Common myeloid progenitor, CD34-positive (primary cell): ENCODE measurements around the gene PSMB3.
A peak's percentile ranks its signal among the peaks of the same experiment; 100 is the strongest.
"Not testable (repeated sequence)": the region's sequence is repeated elsewhere in the genome, so short reads cannot be mapped to it uniquely, and the experiment has no call there.

Experiments used
- CTCF ChIA-PET: fragments of 350-600 bp; sonication (Branson Sonifier 250); formaldehyde crosslinking; loops from one replicate; lab custom pipeline; 2021; ENCODE audit warnings: antibody characterized with exemption; lab: Charles Lee
- POLR2A ChIA-PET: fragments of 350-600 bp; sonication (Branson Sonifier 250); formaldehyde crosslinking; loops from one replicate; lab custom pipeline; 2021; ENCODE audit warnings: antibody characterized with exemption; lab: Charles Lee
- DNase-seq, 3 donors: peaks; one replicate each; pipeline versions ENCODE4 v3.0.0 to v3.0.0-alpha.2; 2013
- H3K27ac ChIP-seq, 2 experiments: 1 replicate in 1 of 2; 2 replicates in 1 of 2; pipeline ENCODE4 v1.7.0; 2013; ENCODE audit warnings: inconsistent platforms in 2 of 2, low read length in 2 of 2, mild to moderate bottlenecking in 2 of 2, low read depth in 1 of 2, moderate library complexity in 1 of 2; ENCODE audit not compliant: severe bottlenecking in 2 of 2, insufficient read depth in 1 of 2, poor library complexity in 1 of 2
- H3K27me3 ChIP-seq, 5 experiments: replicated peaks in 2 of 5; 1 replicate in 3 of 5; 2 replicates in 2 of 5; pipeline versions ENCODE4 v1.6.1 to v1.7.0; 2013; ENCODE audit warnings: low read length in 4 of 5, mild to moderate bottlenecking in 2 of 5, moderate library complexity in 2 of 5, inconsistent platforms in 1 of 5; ENCODE audit not compliant: insufficient read depth in 5 of 5, control insufficient read depth in 4 of 5
- H3K36me3 ChIP-seq, 4 experiments: 1 replicate in 2 of 4; 2 replicates in 2 of 4; pipeline versions ENCODE4 v1.6.1 to v1.7.0; 2013; ENCODE audit warnings: low read length in 3 of 4, control low read depth in 1 of 4, mild to moderate bottlenecking in 1 of 4; ENCODE audit not compliant: control insufficient read depth in 4 of 4, insufficient read depth in 4 of 4
- H3K4me1 ChIP-seq, 4 experiments: 1 replicate in 3 of 4; 2 replicates in 1 of 4; pipeline versions ENCODE4 v1.6.1 to v1.7.1; 2013; ENCODE audit warnings: low read length in 3 of 4, mild to moderate bottlenecking in 3 of 4, control low read depth in 1 of 4, inconsistent platforms in 1 of 4, moderate library complexity in 1 of 4; ENCODE audit not compliant: control insufficient read depth in 4 of 4, insufficient read depth in 4 of 4; ENCODE audit errors: control extremely low read depth in 1 of 4
- H3K4me3 ChIP-seq, 7 experiments: 1 replicate in 4 of 7; 2 replicates in 3 of 7; pipeline versions ENCODE4 v1.5.1 to v1.7.0; 2013; ENCODE audit warnings: mild to moderate bottlenecking in 7 of 7, low read length in 6 of 7, moderate library complexity in 6 of 7, inconsistent platforms in 2 of 7, low read depth in 2 of 7, control low read depth in 1 of 7; ENCODE audit not compliant: insufficient read depth in 4 of 7, control insufficient read depth in 1 of 7; ENCODE audit errors: extremely low read depth in 1 of 7
- H3K9me3 ChIP-seq, 5 experiments: 1 replicate in 4 of 5; 2 replicates in 1 of 5; pipeline versions ENCODE4 v1.6.1 to v1.7.1; 2013; ENCODE audit warnings: low read length in 4 of 5, mild to moderate bottlenecking in 2 of 5, inconsistent platforms in 1 of 5, low read depth in 1 of 5, moderate library complexity in 1 of 5; ENCODE audit not compliant: control insufficient read depth in 4 of 5, insufficient read depth in 2 of 5; ENCODE audit errors: control extremely low read depth in 1 of 5
- WGBS: methylation state at CpG from one replicate; pipeline ENCODE4 v1.1.5; 2013; ENCODE audit not compliant: insufficient coverage; 5-methylcytosine and 5-hydroxymethylcytosine counted together

Gene PSMB3

DNA sequence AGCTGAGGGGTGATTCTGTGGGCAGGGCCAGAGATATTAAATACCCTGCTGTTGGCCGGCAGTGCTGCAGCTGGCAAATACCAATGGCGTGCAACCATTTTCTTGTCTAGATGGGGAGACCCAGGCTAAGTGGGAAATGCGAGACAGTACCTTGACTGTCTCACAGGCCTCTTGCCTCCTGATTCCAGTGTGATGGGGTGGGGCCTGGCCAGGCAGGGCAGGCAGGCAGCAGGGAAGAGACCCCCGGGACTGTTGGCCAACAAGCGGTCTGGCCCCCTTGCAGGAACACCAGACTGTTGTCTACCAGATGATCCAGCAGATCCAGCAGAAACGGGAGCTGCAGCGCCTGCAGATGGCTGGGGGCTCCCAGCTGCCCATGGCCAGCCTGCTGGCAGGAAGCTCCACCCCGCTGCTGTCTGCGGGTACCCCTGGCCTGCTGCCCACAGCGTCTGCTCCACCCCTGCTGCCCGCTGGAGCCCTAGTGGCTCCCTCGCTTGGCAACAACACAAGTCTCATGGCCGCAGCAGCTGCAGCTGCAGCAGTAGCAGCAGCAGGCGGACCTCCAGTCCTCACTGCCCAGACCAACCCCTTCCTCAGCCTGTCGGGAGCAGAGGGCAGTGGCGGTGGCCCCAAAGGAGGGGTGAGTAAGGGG is 28.1 kb upstream of the PSMB3 start:
- ChIA-PET CTCF (interaction anchor here (1.0 to 3.0 kb wide), 7 partner anchors 10 to 50 kb away, joined by 3 to 18 read pairs (median 4); partner anchors contain the start of genes EPOP and MLLT6), POLR2A (interaction anchor here (0.6 to 1.7 kb wide), 5 partner anchors 12 to 1111 kb away, joined by 3 to 7 read pairs (median 3); partner anchors contain the start of gene MLLT6)
- peak overlapping the region in 1 of 7 experiments; percentile 25 for H3K4me3 ChIP-seq
- WGBS = 39% methylated on average over 7 of the region's 16 CpGs
- DNase-seq = peak; percentile 50 to 78 (median 72)
- H3K27ac ChIP-seq = no peak overlapping the region
- no peaks in the 10 kb centered on the region for H3K27me3 ChIP-seq
- no peaks in the 10 kb centered on the region for H3K9me3 ChIP-seq
- peaks cover 5 to 33% (median 27%) of the 10 kb centered on the region in 4 experiments for H3K4me1 ChIP-seq
- peaks cover 5 to 41% (median 20%) of the 10 kb centered on the region in 4 experiments for H3K36me3 ChIP-seq

DNA sequence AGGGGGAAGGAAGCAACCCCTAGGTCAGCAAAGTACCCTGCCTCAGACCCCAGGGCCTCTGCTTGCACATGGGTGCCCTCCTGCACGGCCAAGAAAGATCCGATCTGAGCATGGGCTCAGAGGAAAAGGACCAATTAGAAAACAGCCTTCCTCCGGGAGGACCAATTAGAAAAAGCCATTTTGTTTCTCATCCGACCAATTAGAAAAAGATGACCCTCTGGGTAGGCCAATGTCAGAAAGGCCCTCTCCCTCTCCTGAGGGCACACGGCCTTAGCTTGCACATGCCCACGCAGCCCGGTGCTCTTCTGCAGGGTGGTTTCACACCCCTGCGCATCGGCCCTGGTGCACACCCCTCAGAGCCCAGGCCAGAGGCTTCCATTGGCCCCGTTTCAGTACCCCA is 27.5 kb upstream of the PSMB3 start:
- Histone ChIP-seq H3K4me1 (peaks cover 5 to 37% (median 32%) of the 10 kb centered on the region in 4 experiments), H3K36me3 (peaks cover 5 to 36% (median 17%) of the 10 kb centered on the region in 4 experiments), H3K27ac (no peak overlapping the region), H3K9me3 (no peaks in the 10 kb centered on the region), H3K27me3 (no peaks in the 10 kb centered on the region), H3K4me3 (no peak overlapping the region)
- ChIA-PET CTCF (interaction anchor here (1.3 to 3.0 kb wide), 4 partner anchors 11 to 30 kb away, joined by 3 to 18 read pairs (median 12); partner anchors contain the start of gene MLLT6), POLR2A (interaction anchor here (0.6 to 1.3 kb wide), 2 partner anchors 23 to 1112 kb away, joined by 3 read pairs; no protein-coding TSS in a partner anchor)
- 94% methylated on average over 9 of the region's 10 CpGs for WGBS
- DNase-seq = no peak

DNA sequence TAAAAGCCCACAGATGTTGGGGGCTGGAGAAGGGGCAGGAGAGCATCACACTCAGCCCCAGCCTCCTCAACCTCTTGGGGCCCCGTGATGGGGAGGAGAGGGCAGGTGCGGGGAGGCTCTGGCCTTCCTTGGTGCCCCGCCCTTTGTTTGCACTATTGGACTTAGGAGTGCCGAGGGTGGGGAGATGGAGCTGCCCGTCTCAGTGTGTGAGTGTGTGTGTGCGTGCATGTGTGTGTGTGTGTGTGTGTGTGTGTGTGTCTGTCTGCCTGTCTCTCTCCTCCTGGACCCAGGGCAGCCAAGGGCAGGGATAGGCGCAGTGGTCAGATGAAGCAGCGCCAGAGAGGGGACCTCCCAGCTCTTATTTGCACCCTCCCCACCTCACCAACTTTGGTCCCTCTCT is 26.4 kb upstream of the PSMB3 start:
- H3K27me3 ChIP-seq, H3K4me3 ChIP-seq, CTCF ChIA-PET, H3K27ac ChIP-seq, POLR2A ChIA-PET, H3K9me3 ChIP-seq, DNase-seq: not testable (repeated sequence)
- Histone ChIP-seq H3K36me3 (peaks cover 1 to 26% (median 10%) of the 10 kb centered on the region in 4 experiments), H3K4me1 (peaks cover 5 to 46% (median 40%) of the 10 kb centered on the region in 4 experiments)
- WGBS = no CpG with 5 or more reads among the region's 8 CpGs

DNA sequence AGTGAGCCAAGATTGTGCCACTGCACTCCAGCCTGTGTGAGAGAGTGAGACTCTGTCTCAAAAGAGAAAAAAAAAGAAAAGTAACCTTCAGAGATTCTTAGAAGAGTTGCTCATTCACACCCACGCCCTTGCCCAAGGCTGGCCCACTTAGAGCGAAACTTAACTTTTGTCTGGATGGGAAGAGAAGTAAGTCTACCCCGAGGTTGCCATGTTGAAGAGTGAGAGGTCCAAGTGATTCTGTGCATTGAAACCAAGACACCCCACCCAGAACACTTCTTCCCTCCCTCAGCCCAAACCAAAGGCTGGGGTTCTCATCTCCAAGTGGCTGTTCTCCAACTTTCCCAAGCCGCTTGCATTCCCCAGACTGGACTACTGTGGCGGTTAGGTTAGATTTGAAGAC is 24.8 kb upstream of the PSMB3 start:
- Histone ChIP-seq H3K4me1 (peaks cover 8 to 59% (median 51%) of the 10 kb centered on the region in 4 experiments), H3K27ac (no peak overlapping the region), H3K27me3 (no peaks in the 10 kb centered on the region), H3K36me3 (peaks cover 0 to 14% (median 3%) of the 10 kb centered on the region in 4 experiments), H3K9me3 (no peaks in the 10 kb centered on the region), H3K4me3 (peak overlapping the region in 1 of 7 experiments; percentile 13)
- POLR2A ChIA-PET = no interaction called here
- CTCF ChIA-PET = interaction anchor here (1.0 to 3.0 kb wide), 8 partner anchors 17 to 58 kb away, joined by 3 to 11 read pairs (median 4); no protein-coding TSS in a partner anchor
- no peak for DNase-seq
- 100% methylated on average over 1 of the region's 5 CpGs for WGBS

DNA sequence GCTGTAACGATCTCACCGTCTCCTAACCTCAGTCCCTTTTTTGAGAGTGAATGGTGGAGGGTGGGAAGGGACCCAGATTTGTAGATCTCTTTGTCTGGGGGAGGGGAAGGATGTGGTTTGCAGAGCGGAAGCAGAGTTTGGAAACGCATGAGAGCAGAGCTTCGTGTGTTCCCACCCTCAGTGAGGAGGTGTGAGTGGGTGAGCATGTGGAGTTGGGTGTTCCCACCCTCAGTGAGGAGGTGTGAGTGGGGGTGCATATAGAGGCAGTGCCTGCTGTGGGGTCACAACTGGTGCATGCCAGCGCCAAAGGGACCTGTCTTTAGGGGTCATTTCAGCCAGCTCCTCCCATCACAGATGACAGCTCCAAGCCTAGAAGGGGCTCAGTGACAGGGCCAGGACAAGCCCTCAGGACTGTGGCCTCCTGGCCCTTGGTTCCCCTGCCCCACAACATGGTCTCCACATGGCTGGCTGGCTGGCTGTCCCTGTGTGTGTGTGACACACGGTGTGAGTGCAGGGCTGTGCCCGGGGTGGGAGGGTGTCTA is 24.2 kb upstream of the PSMB3 start:
- Histone ChIP-seq H3K27me3 (no peaks in the 10 kb centered on the region), H3K4me1 (peaks cover 8 to 59% (median 51%) of the 10 kb centered on the region in 4 experiments), H3K36me3 (peaks cover 0 to 16% (median 3%) of the 10 kb centered on the region in 4 experiments), H3K9me3 (no peaks in the 10 kb centered on the region), H3K27ac (no peak overlapping the region), H3K4me3 (peak overlapping the region in 1 of 7 experiments; percentile 24)
- WGBS = 29% methylated on average over 7 of the region's 8 CpGs
- ChIA-PET CTCF (interaction anchor here (0.7 to 3.0 kb wide), 11 partner anchors 12 to 219 kb away, joined by 3 to 11 read pairs (median 4); no protein-coding TSS in a partner anchor), POLR2A (no interaction called here)
- peak; percentile 32 to 66 (median 65) for DNase-seq

DNA sequence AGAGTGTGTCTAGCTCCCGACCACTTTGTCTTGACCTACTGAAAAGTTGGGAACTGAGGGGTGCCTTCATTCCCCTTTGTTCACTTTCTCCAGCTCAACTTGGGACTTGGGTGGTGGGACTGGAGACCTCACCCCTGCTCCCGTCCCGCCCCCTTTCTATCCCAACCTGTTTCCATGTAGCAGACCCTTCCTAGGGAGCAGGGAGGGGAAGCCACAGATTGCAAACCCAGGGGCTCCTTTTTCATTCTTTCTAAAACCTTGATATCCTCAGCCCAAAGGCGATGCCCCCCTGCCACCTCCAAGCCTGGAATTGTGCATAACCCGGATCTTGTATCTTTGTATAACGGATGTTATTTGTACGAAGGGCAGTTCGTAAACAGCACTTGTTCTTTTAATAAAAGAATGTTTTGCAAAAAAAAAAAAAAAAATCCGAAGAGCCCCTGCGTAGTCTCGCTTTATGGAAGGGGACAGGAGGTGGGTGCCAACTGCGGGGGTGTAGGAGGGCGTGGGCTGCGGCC is 23.1 kb upstream of the PSMB3 start:
- Histone ChIP-seq H3K27ac (peak overlapping the region in 1 of 2 experiments; percentile 54), H3K4me1 (peaks cover 8 to 54% (median 49%) of the 10 kb centered on the region in 4 experiments), H3K4me3 (peak overlapping the region; percentile 50 to 80 (median 67)), H3K27me3 (no peaks in the 10 kb centered on the region), H3K9me3 (no peaks in the 10 kb centered on the region), H3K36me3 (peaks cover 0 to 14% (median 4%) of the 10 kb centered on the region in 4 experiments)
- ChIA-PET POLR2A (no interaction called here), CTCF (interaction anchor here (0.7 to 3.0 kb wide), 8 partner anchors 13 to 221 kb away, joined by 3 to 11 read pairs (median 4); no protein-coding TSS in a partner anchor)
- no peak for DNase-seq
- 27% methylated on average over 9 of the region's 14 CpGs for WGBS
